ENCODE measurements around the gene SMPD3.

GRCh38 chr16:68350813-68351350, 97.4 kb downstream of the SMPD3 start:
- TF ChIP-seq REST (IDR thresholded peaks at IDR 0.05; ENCODE audit: unreplicated experiment) (no peak), CTCF (conservative IDR thresholded peaks at IDR 0.05; ENCODE audit: low read depth in 2 of 2) (no peak), POLR2AphosphoS5 (IDR thresholded peaks at IDR 0.05; ENCODE audit: low read depth) (no peak)
